Gastrocnemius medialis (tissue), 4 donors: Measurements from ENCODE around the gene PARN. TPM values are rescaled to one million over a fixed set of nuclear protein-coding genes. Genes with fewer than 3 reads are reported as not detected.
A peak's percentile ranks its signal among the peaks of the same experiment; 100 is the strongest.

Experiments used
- ATAC-seq, 2 donors: fragments of 150-250 bp; one replicate each; pipeline ENCODE4 v1.9.1; 2016
- DNase-seq, 2 donors: peaks; one replicate each; pipeline ENCODE4 v3.0.0-alpha.2; 2019
- H3K27ac ChIP-seq, 4 donors: fragments of 200-600 bp; sonication (generic); 1 replicate in 1 of 4; 2 replicates in 3 of 4; pipeline ENCODE4 v1.5.1; 2016 to 2018; ENCODE audit warnings: mild to moderate bottlenecking in 2 of 4, moderate library complexity in 1 of 4
- H3K27me3 ChIP-seq, 3 donors: fragments of 200-600 bp; sonication (generic) in 2 of 3; 1 replicate in 1 of 3; 2 replicates in 2 of 3; pipeline versions ENCODE4 v1.5.1 to v1.6.0; 2016 to 2019; ENCODE audit warnings: mild to moderate bottlenecking in 1 of 3, moderate library complexity in 1 of 3
- H3K36me3 ChIP-seq, 2 donors: fragments of 200-600 bp; sonication (generic) in 1 of 2; one replicate each; pipeline ENCODE4 v1.5.1; 2017 to 2018
- H3K4me1 ChIP-seq, 2 donors: fragments of 200-600 bp; sonication (generic) in 1 of 2; one replicate each; pipeline ENCODE4 v1.5.1; 2016 to 2017; ENCODE audit warnings: mild to moderate bottlenecking in 2 of 2
- H3K4me3 ChIP-seq, 4 donors: fragments of 200-600 bp; sonication (generic) in 3 of 4; 1 replicate in 1 of 4; 2 replicates in 3 of 4; pipeline ENCODE4 v1.5.1; 2016 to 2019; ENCODE audit warnings: mild to moderate bottlenecking in 2 of 4
- H3K9me3 ChIP-seq, 3 donors: fragments of 200-600 bp; sonication (generic) in 2 of 3; 1 replicate in 1 of 3; 2 replicates in 2 of 3; pipeline ENCODE4 v1.5.1; 2016 to 2019
- POLR2A ChIP-seq, 2 donors: fragments of 450-650 bp; IDR thresholded peaks; one replicate each; pipeline ENCODE4 v1.6.1; 2017; ENCODE audit warnings: antibody characterized with exemption in 2 of 2, mild to moderate bottlenecking in 2 of 2, moderate library complexity in 2 of 2
- in situ Hi-C, 4 donors: fragments of 200-750 bp; cut with MboI; loops; one replicate each; pipeline versions ENCODE4 v1.15.0 to v1.8.0; 2017; ENCODE audit warnings: low sequenced_read_pairs in 4 of 4
- intact Hi-C: fragments of 100-400 bp; cut with DNase I; formaldehyde crosslinking; loops from one replicate; pipeline ENCODE4 v1.15.1; 2023; ENCODE audit warnings: low total_unique reads
- total RNA-seq, 4 donors: library from RNA; depleted of rRNA; stranded (reverse); fragments of >200 nt; gene quantifications; one replicate each; pipeline versions ENCODE4 v1.1.0 to v1.2.3, GENCODE V29; 2016
- TF ChIP-seq, protein P1 (sequence below), 5 experiments: fragments of 450-650 bp in 3 of 5; fragments of 200-600 bp in 2 of 5; sonication (generic) in 2 of 5; IDR thresholded peaks in 4 of 5; conservative IDR thresholded peaks in 1 of 5; 1 replicate in 4 of 5; 2 replicates in 1 of 5; pipeline ENCODE4 v1.5.1; 2016 to 2019; ENCODE audit warnings: antibody characterized with exemption in 5 of 5, mild to moderate bottlenecking in 3 of 5, moderate library complexity in 3 of 5

The PARN gene
- total RNA-seq, 4 donors from 2014 or later, result 18.8 to 44.9 (median 31.2) TPM

DNA sequence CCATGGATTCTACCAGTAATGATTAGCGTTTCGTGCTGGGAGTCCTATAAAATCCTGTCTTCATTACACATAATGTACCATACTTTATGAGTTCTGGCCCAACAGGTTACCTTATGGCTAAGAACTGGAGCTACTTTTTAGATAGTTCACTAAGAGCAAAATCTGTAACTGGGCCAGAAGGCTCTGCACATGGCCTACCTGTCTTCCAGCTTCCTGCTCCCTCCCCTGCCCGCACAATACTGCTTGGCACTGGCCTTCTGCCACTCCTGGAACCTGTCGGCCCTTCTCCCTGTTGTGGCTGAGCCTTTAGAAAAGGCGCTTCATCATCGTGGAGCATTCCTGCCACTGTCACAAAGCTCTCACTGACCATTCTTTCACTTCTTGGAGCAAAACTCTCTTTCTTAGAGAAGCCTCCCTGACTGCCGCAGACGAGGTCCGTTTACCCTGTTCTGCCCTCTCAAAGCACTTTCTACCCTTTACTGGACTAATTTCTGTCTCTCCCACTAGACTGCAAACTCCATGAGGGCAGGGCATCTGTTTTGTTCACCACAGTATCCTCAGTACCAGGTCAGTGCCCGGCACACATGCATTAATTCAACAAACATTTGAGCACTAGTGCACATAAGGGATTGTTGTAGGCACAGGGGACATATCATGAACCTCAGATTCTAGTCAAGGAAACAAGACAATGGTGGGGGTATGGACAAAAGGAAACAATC is 116.5 kb downstream of the PARN start:
- H3K4me1 ChIP-seq, result peaks cover 24 to 25% of the 10 kb centered on the region in 2 donors
- intact Hi-C loops (no loop called here), in situ Hi-C loops (no loop called here)

DNA sequence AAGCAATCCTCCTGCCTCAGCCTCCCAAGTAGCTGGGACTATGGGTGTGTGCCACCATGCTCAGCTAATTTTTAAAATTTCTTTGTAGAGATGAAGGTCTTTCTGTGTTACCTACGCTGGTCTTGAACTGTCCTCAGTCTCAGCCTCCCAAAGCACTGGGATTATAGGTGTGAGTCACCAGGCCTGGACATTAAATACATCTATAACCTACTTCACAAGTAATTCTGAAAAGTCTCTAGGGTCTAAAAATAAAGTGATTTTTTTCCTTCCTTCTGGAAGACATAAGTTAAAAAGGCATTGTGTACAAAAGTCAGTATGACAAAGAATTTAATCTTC is 118.3 kb downstream of the PARN start:
- Histone ChIP-seq H3K36me3 (no peaks in the 10 kb centered on the region), H3K27ac (no peak overlapping the region), H3K9me3 (no peaks in the 10 kb centered on the region), H3K4me1 (peaks cover 24 to 25% of the 10 kb centered on the region in 2 donors), H3K4me3 (no peak overlapping the region), H3K27me3 (no peaks in the 10 kb centered on the region)
- DNase-seq, result no peak
- in situ Hi-C loops, result no loop called here
- no peak for ATAC-seq
- intact Hi-C loops, result no loop called here
- TF ChIP-seq, protein P1, sequence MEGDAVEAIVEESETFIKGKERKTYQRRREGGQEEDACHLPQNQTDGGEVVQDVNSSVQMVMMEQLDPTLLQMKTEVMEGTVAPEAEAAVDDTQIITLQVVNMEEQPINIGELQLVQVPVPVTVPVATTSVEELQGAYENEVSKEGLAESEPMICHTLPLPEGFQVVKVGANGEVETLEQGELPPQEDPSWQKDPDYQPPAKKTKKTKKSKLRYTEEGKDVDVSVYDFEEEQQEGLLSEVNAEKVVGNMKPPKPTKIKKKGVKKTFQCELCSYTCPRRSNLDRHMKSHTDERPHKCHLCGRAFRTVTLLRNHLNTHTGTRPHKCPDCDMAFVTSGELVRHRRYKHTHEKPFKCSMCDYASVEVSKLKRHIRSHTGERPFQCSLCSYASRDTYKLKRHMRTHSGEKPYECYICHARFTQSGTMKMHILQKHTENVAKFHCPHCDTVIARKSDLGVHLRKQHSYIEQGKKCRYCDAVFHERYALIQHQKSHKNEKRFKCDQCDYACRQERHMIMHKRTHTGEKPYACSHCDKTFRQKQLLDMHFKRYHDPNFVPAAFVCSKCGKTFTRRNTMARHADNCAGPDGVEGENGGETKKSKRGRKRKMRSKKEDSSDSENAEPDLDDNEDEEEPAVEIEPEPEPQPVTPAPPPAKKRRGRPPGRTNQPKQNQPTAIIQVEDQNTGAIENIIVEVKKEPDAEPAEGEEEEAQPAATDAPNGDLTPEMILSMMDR (IDR thresholded peaks at IDR 0.05 in 4 of 5, conservative IDR thresholded peaks at IDR 0.05 in 1 of 5), result no peak
- no peak for TF ChIP-seq POLR2A (IDR thresholded peaks at IDR 0.05)

More for the DNA sequence above, 116.5 kb downstream of the PARN start:
- Histone ChIP-seq H3K36me3 (no peaks in the 10 kb centered on the region), H3K27me3 (no peaks in the 10 kb centered on the region), H3K27ac (no peak overlapping the region), H3K4me3 (no peak overlapping the region), H3K9me3 (no peaks in the 10 kb centered on the region)
- TF ChIP-seq, protein P1 (IDR thresholded peaks at IDR 0.05 in 4 of 5, conservative IDR thresholded peaks at IDR 0.05 in 1 of 5), result no peak
- TF ChIP-seq POLR2A (IDR thresholded peaks at IDR 0.05), result no peak
- ATAC-seq (no peak), DNase-seq (no peak)

DNA sequence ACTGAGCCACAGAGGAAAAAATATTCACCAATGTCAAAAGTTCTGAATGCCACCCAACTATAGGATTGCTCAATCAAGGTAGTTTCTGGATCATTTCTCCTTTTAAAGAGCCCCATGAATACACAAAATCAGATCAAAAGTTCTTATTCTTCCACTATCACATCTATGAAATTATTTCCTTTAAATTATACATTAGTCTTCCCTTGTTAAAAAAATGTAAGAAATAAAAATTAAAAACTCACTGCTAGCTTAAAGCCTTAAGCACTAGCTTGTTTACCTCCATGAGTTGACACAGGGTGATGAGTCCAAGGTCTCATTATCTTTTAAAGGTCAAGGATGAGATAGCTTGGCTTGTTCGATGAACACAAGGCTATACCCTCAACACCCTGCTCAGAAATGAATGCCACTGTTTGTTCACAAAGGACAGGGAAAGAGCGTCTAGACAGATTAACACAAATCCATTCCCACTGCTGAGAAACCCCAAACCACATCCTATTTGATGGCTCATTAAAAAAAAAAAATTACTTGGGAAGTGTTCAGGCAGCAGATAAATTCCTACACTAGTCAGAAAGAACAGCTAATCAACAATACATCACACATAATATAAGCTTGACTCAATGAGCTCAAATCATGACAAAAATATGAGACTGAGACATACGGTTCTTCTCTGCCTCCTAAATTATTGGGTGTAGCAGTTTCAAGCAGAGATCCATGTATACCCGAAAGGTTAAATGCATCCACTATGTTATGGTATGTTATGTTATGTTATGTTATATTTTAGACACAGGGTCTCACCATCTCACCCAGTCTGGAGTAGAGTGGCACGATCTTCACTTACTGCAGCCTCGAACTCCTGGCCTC is 118.9 kb downstream of the PARN start:
- TF ChIP-seq, protein P1 (IDR thresholded peaks at IDR 0.05 in 4 of 5, conservative IDR thresholded peaks at IDR 0.05 in 1 of 5), result no peak
- TF ChIP-seq POLR2A (IDR thresholded peaks at IDR 0.05), result no peak
- Histone ChIP-seq H3K27ac (peak overlapping the region in 3 of 4 donors; percentile 9 to 38 (median 16)), H3K27me3 (no peaks in the 10 kb centered on the region), H3K4me3 (no peak overlapping the region), H3K36me3 (no peaks in the 10 kb centered on the region), H3K4me1 (peaks cover 30 to 31% of the 10 kb centered on the region in 2 donors), H3K9me3 (no peaks in the 10 kb centered on the region)
- ATAC-seq, result no peak
- in situ Hi-C loops (no loop called here), intact Hi-C loops (no loop called here)
- DNase-seq, result no peak

DNA sequence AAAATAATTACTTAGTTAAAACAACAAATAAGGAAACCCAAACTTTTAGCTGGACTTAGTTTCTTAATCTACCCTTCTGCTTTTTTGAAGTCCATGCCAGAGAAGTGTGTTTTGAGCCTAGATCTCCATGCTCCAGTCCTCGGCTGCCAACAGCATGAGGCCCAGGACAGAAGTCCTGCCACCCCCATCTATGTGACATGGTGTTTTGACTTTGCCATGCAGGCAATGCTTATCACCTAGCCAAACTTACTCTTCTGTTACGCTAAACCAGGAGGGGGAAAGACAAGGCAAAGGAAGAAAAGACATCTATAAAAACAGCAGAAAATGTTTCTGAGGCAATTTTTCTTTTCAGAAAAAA is 119.5 kb downstream of the PARN start:
- Histone ChIP-seq H3K36me3 (no peaks in the 10 kb centered on the region), H3K9me3 (no peaks in the 10 kb centered on the region), H3K4me1 (peaks cover 33 to 37% of the 10 kb centered on the region in 2 donors), H3K27ac (peak overlapping the region in 3 of 4 donors; percentile 16 to 38 (median 21)), H3K27me3 (no peaks in the 10 kb centered on the region), H3K4me3 (no peak overlapping the region)
- TF ChIP-seq, protein P1 (IDR thresholded peaks at IDR 0.05 in 4 of 5, conservative IDR thresholded peaks at IDR 0.05 in 1 of 5), result no peak
- no peak for TF ChIP-seq POLR2A (IDR thresholded peaks at IDR 0.05)
- intact Hi-C loops (no loop called here), in situ Hi-C loops (no loop called here)
- no peak for DNase-seq
- no peak for ATAC-seq
